GM18951 (cell line): ENCODE results near the gene USP4.
"Not testable (repeated sequence)": the region's sequence is repeated elsewhere in the genome, so short reads cannot be mapped to it uniquely, and the experiment has no call there.

Experiments
- POLR2A ChIP-seq: IDR thresholded peaks from 4 replicates; pipeline ENCODE4 v1.6.1; 2011; ENCODE audit warnings: mild to moderate bottlenecking; ENCODE audit not compliant: insufficient read length, insufficient read depth; ENCODE audit errors: extremely low read depth
- in situ Hi-C: fragments of 300-500 bp; cut with MboI; formaldehyde crosslinking; loops from one replicate; pipeline ENCODE4 v1.12.0; 2022; ENCODE audit warnings: low sequenced_read_pairs, mixed read lengths, inconsistent platforms; ENCODE audit not compliant: unreplicated experiment

Gene USP4

DNA sequence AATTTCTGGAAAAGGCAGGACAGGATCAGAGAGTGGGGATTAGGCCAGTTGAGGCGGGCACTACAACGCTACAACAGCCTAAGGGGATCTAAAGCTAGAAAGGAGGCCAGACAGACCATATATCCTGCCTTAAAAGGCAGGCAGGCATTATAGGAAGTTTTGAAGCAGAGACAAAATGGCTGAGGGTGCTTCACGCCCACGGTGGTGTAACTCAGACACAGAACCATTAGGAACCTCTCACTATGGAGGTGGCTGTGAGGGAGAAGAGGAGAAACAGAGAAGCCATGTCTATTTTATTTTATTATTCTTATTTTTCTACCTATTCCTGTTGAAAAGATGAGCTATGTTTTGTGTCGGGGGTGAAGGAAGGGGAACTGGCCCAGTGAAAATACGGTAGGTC lies 2.1 kb upstream of the USP4 start:
- no peak for TF ChIP-seq POLR2A
- in situ Hi-C loops, result no loop called here

GRCh38 chr3:49339581-49339940 lies 292 bp downstream of the USP4 start:
- in situ Hi-C loops, result no loop called here
- no peak for TF ChIP-seq POLR2A

GRCh38 chr3:49333916-49334633 lies 5.8 kb downstream of the USP4 start:
- TF ChIP-seq POLR2A, result no peak
- in situ Hi-C loops, result no loop called here

DNA sequence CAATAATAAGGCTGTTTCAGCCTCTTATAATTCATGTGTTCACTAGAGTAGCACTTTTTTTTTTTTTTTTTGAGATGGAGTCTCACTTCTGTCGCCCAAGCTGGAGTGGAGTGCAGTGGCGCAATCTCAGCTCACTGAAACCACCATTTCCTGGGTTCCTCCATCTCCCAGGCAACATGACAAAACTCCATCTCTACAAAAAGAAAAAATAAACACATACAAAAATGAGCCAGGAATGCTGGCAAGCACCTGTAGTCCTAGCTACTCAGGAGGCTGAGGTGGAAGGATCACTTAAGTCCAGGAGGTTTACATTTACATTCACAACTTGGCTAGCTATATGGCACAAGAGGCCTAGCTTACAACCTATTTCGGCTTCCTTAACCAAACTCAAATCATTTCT lies 6.8 kb downstream of the USP4 start:
- in situ Hi-C loops, result no loop called here
- TF ChIP-seq POLR2A, result no peak

GRCh38 chr3:49329186-49329585 lies 10.7 kb downstream of the USP4 start:
- no peak for TF ChIP-seq POLR2A
- in situ Hi-C loops, result no loop called here

GRCh38 chr3:49328350-49328749 lies 11.5 kb downstream of the USP4 start:
- in situ Hi-C loops, result not testable (repeated sequence)

GRCh38 chr3:49327485-49327884 lies 12.4 kb downstream of the USP4 start:
- in situ Hi-C loops, result no loop called here
- TF ChIP-seq POLR2A, result no peak

- in situ Hi-C loops, result no loop called here
- no peak for TF ChIP-seq POLR2A
Observed at GRCh38 chr3:49324768-49325167, 15.1 kb downstream of the USP4 start.

DNA sequence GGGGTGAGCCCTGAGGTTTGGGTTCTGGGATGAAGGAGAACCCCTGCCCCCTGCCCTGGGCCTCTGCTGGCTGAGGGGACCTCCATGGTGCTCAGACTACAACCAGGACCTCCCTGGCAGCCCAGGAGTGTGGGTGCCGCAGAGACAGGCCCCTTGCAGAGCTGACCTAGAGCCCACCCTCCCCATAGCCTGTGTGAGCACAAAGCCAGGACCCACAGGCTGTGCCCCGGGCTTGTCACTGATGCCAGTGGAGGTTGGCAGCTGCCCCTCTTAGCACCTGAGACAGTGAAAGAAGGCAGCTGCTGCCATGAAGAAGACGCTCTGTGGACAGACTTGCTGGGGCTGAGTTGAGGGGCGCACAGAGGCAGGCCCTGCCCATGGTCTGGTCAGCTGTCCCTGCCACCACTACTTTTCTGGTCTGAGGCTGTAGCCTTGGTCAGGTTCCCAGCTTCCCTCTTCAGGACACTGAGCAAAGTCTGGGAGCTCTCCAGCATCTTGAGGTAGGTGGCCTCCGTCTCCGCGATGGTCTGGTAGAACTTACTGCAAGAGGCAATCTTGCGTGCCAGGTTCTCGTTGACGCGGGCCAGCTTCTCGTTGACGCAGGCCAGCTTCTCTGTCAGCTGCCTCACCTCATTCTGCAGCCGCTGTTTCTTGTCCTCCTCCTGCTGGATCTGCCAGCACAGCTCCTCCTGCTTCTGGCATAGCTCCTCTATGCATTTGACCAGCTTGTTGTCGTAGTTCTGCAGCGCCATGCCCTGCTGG lies 23.0 kb downstream of the USP4 start:
- in situ Hi-C loops, result no loop called here
- no peak for TF ChIP-seq POLR2A

GRCh38 chr3:49313896-49314688 lies 25.8 kb downstream of the USP4 start:
- no peak for TF ChIP-seq POLR2A
- in situ Hi-C loops, result no loop called here

GRCh38 chr3:49311283-49311682 lies 28.6 kb downstream of the USP4 start:
- no peak for TF ChIP-seq POLR2A
- in situ Hi-C loops, result no loop called here

DNA sequence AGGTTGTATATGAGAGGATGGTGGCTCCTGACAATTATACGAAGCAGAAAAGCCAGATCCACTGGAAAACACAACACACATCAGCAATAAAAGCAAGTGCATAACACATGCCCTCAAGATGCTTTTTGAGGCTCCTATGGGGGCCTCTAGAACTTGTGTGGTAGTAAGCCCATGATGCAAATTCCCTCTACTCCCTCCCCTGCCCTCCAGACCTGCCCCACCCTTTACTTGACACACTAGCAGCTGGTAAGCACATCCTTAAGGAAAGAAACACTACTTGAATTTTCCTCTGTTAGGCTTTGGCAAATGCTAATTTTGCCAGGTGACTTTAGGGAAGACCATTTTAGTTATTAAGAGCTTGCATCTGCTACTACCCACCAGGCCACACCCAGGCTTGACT lies 29.2 kb downstream of the USP4 start:
- in situ Hi-C loops, result no loop called here
- no peak for TF ChIP-seq POLR2A

DNA sequence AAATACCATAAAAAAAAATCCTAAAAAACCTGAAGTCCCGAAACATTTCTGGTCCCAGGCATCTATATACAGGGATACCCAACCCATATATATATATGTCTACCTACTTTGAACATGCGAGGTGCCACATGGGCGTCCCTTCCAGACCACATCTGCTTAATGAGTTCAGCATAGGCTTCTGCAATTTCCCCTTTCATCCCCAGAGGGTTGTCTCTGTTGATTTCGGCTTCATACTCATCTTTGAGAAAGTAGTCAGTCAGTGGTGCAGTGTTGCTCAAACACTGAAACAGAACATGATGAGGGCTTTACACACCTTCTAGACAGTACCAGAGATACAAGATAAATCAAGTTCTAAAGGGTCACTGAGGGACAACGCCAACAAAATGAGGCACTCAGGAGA lies 34.2 kb downstream of the USP4 start:
- no peak for TF ChIP-seq POLR2A
- in situ Hi-C loops, result no loop called here

- no peak for TF ChIP-seq POLR2A
- in situ Hi-C loops, result no loop called here
Observed at GRCh38 chr3:49302613-49303012, 37.2 kb downstream of the USP4 start.
